ENCODE measurements around the gene APOBEC3F.

DNA sequence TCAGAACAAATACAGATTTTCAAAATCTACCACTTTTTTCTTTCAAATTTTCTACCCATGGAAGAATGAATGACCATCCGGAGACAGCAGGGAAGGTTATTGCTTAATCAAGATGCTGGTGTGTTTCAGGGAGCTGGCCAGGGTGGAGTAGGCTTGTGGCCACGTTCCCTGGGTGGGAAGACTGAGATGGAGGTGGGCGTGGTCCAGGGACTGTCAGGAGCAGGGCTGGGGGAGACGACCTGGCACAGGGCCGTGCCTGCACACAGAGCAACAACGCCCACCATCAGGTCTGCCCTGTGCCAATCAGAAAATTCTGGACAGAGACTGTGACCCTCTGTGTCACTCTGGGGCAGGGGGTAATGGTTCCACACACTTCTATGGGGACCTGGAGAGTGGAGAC is 49.3 kb downstream of the APOBEC3F start:
- TF ChIP-seq, protein P1, sequence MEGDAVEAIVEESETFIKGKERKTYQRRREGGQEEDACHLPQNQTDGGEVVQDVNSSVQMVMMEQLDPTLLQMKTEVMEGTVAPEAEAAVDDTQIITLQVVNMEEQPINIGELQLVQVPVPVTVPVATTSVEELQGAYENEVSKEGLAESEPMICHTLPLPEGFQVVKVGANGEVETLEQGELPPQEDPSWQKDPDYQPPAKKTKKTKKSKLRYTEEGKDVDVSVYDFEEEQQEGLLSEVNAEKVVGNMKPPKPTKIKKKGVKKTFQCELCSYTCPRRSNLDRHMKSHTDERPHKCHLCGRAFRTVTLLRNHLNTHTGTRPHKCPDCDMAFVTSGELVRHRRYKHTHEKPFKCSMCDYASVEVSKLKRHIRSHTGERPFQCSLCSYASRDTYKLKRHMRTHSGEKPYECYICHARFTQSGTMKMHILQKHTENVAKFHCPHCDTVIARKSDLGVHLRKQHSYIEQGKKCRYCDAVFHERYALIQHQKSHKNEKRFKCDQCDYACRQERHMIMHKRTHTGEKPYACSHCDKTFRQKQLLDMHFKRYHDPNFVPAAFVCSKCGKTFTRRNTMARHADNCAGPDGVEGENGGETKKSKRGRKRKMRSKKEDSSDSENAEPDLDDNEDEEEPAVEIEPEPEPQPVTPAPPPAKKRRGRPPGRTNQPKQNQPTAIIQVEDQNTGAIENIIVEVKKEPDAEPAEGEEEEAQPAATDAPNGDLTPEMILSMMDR (conservative IDR thresholded peaks at IDR 0.05; ENCODE audit: low read length) = no peak
- TF ChIP-seq EZH2phosphoT487 (IDR thresholded peaks at IDR 0.05; ENCODE audit: borderline replicate concordance, low read depth, low read length) = no peak
